HG02943 (cell line): Measurements from ENCODE around the gene CCDC9B.

Experiments
- ATAC-seq: cut with Tn5 transposase; IDR thresholded peaks from one replicate; pipeline ENCODE4 v1.9.1; 2021; ENCODE audit warnings: mild to moderate bottlenecking, low read depth, moderate library complexity; ENCODE audit not compliant: unreplicated experiment

Gene CCDC9B

GRCh38 chr15:40295297-40295696, 45.4 kb downstream of the CCDC9B start:
- no peak for ATAC-seq

GRCh38 chr15:40293905-40294895, 46.5 kb downstream of the CCDC9B start:
- no peak for ATAC-seq

GRCh38 chr15:40293006-40293405, 47.7 kb downstream of the CCDC9B start:
- ATAC-seq, result no peak

- no peak for ATAC-seq
Measured at GRCh38 chr15:40292246-40292645, 48.5 kb downstream of the CCDC9B start.

- ATAC-seq, result no peak
Measured at GRCh38 chr15:40290918-40291574, 49.7 kb downstream of the CCDC9B start.

- no peak for ATAC-seq
Measured at GRCh38 chr15:40290545-40290917, 50.2 kb downstream of the CCDC9B start.

GRCh38 chr15:40289140-40289775, 51.5 kb downstream of the CCDC9B start:
- no peak for ATAC-seq

GRCh38 chr15:40287968-40288367, 52.8 kb downstream of the CCDC9B start:
- ATAC-seq, result no peak

GRCh38 chr15:40287505-40287904, 53.2 kb downstream of the CCDC9B start:
- ATAC-seq, result no peak

GRCh38 chr15:40286794-40287193, 53.9 kb downstream of the CCDC9B start:
- ATAC-seq, result no peak

- no peak for ATAC-seq
Measured at GRCh38 chr15:40286061-40286532, 54.6 kb downstream of the CCDC9B start.

GRCh38 chr15:40285554-40286011, 55.2 kb downstream of the CCDC9B start:
- ATAC-seq, result no peak

GRCh38 chr15:40285151-40285550, 55.6 kb downstream of the CCDC9B start:
- no peak for ATAC-seq

- no peak for ATAC-seq
Measured at GRCh38 chr15:40283615-40284300, 57.0 kb downstream of the CCDC9B start.

- ATAC-seq, result no peak
Measured at GRCh38 chr15:40282869-40283614, 57.7 kb downstream of the CCDC9B start, which contains the start of gene ANKRD63. ANKRD63 (minus strand) TSS chr15:40283064; CDS start chr15:40282586, 478 bp downstream.

GRCh38 chr15:40282147-40282868, 58.4 kb downstream of the CCDC9B start:
- no peak for ATAC-seq

- no peak for ATAC-seq
Measured at GRCh38 chr15:40281801-40282146, 59.0 kb downstream of the CCDC9B start.
